HG03066 (cell line): ENCODE results near the gene TMEM39B.
"Not testable (repeated sequence)": the region's sequence is repeated elsewhere in the genome, so short reads cannot be mapped to it uniquely, and the experiment has no call there.

Source experiments
- ATAC-seq: cut with Tn5 transposase; IDR thresholded peaks from one replicate; pipeline ENCODE4 v1.9.1; 2021; ENCODE audit warnings: low read depth; ENCODE audit not compliant: unreplicated experiment

TMEM39B gene

DNA sequence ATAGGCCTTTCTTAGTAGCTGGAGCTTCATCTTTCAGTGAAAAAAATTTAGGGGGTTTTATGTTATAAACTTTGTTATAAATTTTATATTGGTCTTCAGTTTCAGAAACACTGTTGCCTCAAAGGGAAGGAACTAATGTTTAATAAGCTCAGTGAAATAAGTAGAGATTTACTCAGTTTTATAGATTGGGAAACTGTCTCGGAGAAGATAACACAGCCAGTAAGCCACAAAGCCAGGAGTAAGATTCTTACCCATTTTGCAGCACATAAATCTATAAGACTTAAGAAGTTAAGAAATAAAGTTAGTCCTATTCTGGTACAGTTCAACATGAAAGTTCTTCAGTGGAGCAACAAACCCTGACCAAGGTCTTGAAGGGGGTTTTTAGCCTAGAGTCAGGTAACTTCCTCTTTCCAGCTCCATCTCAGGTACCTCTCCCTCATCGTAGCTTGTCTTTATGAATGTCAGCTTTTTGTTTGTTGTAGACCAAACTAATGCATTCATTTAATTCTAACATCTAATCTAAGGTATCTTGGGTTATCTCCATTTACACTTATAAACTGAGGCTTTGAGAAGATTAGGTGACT, 38.4 kb downstream of the TMEM39B start:
- no peak for ATAC-seq

DNA sequence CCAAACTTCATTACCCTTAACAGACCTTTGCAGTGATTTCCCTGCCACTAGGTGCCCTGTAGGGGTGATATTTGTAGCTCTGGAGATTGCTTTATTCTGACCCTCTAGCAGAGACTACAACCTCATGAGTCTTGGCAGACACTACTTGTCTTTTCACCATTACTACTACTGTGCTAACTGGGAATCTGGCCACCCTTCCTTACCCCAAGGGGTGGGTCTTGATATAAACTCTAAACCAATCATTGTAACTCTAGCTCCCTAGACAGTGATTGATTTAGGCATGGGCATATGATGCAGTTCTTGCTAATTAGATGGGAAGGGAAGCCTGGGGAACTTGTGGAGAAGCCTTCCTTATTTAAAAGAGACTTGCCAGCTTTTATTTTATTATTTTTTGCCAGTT, 39.0 kb downstream of the TMEM39B start:
- no peak for ATAC-seq

DNA sequence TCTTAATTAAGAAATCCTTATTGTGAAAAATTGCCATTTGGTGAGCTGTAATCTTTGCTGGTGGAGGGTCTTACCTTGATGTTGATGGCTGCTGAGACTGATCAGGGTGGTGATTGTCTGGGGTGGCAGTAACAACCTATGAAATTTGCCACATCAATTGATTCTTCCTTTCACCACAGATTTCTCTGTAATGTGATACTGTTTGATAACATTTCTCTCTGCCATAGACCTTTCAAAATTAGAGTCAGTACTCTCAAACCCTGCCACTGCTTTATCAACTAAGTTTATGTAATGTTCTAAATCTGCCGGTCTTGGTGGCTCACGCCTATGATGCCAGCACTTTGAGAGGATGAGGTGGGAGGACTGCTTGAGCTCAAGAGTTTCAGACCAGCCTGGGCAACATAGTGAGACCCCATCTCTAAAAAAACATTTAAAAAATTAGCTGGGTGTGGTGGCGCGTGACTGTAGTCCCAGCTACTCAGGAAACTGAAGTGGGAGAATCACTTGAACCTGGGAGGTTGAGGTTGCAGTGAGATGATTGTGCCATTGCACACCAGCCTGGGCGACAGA, 40.2 kb downstream of the TMEM39B start:
- no peak for ATAC-seq

DNA sequence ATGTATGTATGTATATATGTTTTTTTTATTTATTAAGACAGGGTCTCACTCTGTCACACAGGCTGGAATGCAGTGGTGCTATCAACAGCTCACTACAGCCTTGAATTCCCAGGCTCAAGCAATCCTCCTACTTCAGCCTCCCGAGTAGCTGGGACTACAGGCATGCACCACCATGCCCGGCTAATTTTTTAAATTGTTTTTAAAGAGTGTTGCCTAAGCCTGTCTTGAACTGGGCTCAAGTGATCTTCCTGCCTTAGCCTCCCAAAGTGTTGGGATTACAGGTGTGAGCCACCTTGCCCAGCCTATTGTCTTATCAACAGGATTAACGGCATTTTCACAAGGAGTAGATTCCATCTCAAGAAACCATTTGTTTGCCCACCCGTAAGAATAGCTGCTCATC, 40.7 kb downstream of the TMEM39B start:
- not testable (repeated sequence) for ATAC-seq

DNA sequence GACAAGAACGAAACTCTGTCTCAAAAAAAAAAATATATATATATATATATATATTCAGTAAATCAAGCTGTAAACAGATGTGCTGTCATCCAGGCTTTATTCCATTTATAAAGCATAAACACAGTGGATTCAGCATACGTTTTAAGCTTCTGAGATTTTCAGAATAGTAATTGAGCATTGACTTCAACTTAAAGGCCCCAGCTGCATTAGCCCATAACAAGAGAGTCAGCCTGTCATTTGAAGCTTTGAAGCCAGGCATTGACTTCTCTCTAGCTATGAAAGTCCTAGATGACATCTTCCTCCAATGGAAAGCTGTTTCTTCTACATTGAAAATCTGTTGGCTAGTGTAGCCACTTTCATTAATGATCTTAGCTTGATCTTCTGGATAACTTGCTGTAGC, 41.7 kb downstream of the TMEM39B start:
- ATAC-seq, result no peak

DNA sequence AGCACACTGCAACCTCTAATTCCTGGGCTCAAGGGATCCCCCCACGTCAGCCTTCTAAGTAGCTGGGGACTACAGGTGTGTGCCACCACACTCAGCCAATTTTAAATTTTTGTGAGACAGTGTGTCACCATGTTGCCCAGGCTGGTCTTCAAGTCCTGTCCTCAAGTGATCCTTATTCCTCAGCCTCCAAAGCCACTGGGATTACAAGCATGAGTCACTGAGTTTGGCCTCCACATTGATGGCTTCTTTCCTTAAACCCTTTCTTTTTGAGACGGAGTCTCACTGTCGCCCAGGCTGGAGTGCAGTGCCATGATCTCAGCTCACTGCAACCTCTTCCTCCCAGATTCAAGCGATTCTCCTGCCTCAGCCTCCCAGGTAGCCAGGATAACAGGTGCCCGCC, 42.8 kb downstream of the TMEM39B start:
- ATAC-seq, result no peak

DNA sequence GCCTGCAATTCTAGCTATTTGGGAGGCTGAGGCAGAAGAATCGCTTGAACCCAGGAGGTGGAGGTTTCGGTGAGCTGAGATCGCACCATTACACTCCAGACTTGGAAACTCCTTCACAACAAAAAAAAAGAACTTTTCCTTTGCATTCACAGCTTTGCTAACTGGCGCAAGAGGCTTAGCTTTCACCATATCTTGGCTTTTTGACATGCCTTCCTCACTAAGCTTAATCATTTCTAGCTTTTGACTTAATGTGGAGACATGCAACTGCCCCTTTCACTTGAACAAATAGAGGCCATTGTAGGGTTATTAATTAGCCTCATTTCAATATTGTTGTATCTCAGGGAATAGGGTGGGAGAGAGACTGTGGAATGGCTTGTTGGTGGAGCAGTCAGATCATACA, 43.8 kb downstream of the TMEM39B start:
- no peak for ATAC-seq

DNA sequence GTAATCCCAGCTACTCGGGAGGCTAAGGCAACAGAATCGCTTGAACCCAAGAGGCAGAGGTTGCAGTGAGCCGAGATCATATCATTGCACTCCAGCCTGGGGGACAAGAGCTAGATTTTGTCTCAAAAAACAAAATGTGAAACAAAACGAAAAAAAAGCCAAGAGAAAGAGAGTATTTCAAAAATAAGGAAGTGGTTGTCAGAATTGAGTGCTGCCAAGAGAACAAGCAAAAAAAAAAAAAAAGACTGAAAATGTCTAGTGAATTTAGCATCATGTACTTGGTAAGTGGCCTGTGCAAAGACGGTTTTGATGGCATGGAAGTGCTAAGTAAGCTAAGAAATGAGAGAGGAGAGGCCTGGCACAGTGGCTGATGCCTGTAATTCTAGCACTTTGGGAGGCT, 49.4 kb downstream of the TMEM39B start:
- ATAC-seq, result no peak

DNA sequence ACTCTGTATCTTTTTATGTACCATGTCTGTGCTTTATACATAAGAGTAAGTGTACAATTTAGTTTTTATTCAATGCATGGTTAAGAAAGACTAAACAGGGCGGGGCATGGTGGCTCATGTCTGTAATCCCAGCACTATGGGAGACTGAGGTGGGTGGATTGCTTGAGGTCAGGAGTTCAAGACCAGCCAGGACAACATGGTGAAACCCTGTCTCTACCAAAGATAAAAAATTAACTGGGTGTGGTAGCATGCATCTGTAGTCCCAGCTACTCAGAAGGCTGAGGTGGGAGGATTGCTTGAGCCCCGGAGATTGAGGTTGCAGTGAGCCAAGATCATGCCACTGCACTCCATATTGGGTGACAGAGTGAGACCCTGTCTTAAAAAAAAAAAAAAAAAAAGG, 50.6 kb downstream of the TMEM39B start:
- ATAC-seq, result not testable (repeated sequence)

DNA sequence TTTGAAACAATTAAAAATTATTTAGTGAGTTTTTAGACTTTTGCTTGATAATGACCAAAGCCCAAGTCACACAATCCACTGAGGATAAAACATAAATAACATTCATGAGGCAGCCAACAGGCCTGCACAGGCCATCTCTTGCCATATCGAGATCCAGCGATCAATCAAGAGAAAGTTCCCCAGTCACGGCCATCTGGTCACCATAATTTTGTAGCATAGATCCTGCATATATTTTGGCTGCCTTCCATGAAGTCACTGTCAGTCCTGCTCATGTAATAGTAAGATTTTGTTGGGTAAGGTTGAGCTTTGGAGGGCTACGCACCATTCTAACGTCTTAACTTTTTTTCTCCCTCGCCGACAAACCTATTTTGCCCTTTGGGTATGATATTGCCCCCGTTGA, 52.6 kb downstream of the TMEM39B start:
- no peak for ATAC-seq

DNA sequence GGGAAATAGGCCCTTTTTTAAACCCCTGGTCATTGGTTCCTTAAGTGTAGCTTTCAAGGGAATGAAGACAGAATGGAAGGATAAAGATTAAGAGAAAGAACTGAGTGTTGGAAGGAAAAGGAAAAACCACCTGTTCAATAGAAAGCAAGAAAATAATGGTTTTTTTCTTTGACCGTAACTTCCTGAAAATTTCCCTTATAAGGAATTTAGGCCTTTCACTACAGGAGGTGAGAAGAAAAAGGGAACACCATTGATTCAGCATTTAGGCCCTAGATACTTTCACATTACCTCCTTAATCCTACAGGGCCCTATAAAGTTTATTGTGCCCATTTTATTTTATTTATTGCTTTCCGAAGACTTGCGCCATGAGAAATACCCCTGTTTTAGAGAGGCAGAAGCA, 54.0 kb downstream of the TMEM39B start:
- no peak for ATAC-seq

DNA sequence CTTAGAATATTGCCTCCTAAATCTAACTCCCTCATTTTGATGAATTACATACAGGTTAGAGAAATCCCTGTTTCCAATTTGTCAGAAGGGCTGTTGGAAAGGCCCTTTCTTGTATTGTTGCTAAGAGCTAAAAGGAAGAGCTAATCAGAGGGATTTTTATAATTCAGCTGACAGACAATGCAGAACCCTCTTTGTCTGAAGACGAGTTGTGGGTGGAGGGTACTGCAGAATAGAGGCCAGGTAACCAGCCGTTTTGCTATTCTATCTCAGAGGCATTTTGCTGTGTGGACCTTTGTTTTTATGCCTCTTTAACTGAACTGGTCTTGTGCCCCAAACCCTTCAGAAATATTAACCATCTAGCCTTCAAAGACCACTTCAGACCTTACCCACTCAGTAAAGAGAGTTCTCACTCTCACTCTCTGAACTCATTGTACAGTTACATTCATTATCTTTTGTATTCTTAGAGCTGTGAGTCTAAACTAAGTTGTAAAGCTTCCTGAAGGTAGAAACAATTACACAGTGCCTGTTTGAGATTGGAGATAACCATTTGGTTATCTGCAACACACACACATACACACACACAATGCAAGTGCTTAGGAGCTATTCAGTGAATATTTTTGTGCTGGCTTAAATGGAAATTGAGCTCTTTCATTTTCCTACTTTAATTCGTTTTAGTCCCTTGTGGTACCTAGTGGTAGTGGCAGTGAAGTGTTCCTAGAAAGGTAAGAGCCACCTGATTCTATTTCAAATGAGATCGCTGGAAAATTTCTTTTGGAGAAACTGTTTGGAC, 54.9 kb downstream of the TMEM39B start:
- no peak for ATAC-seq

DNA sequence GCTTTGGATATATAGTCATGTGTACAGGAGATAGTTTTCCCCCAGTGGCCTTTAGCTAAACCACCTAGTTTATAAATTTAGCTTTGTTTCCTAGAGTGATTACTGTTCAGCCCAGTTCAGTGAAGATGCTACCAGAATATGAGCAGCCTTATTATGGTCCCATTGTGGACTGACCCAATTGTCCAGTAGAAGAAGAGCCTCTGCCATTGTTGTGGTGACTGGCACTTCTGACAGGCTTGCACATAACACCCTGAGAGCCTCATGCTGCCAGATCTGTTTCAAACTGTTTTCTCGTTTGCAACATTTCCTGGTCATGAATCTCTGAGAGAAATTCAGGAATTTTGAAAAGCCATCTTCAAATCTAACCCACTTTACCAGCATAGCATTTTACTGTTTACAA, 55.7 kb downstream of the TMEM39B start:
- no peak for ATAC-seq

DNA sequence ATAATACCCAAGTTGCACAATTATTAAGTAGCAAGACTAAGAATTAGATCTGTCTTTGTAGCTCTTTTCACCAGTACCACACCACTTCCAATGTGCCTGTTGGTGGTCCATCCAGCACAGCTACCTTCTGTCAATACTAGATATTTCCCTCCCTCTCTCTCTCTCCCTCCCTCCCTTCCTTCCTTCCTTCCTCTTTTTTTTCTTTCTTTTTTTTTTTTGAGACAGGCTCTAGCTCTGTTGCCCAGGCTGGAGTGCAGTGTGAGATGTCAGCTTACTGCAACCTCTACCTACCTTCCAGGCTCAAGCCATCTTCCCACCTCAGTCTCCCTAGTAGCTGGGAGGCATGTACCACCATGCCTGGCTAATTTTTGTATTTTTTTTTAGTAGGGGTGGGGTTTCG, 56.2 kb downstream of the TMEM39B start:
- ATAC-seq, result no peak

DNA sequence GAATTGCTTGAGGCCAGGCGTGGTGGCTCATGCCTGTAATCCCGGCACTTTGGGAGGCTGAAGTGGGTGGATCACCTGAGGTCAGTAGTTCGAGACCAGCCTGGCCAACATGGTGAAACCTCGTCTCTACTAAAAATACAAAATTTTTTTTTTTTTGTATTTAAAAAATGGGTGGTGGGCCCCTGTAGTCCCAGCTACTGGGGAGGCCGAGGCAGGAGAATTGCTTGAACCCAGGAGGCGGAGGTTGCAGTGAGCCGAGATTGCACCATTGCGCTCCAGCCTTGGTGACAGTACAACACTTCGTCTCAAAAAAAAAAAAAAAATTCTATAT, 61.2 kb downstream of the TMEM39B start:
- ATAC-seq, result not testable (repeated sequence)

DNA sequence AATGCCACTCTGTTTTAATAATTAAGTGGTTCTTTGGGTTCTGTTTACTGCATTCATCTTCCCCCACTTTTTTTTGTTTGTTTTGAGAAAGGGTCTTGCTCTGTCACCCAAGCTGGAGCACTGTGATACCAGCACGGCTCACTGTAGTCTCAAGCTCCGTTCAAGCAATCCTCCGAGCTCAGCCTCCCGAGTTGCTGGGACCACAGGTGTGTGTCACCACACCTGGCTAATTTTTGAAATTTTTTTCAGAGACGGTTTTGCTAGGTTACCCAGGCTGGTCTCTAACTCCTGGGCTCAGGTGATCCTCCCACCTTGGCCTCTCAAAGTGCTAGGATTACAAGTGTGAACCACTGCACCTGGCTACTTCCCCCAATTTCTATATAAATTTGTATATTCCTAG, 64.4 kb downstream of the TMEM39B start:
- no peak for ATAC-seq

DNA sequence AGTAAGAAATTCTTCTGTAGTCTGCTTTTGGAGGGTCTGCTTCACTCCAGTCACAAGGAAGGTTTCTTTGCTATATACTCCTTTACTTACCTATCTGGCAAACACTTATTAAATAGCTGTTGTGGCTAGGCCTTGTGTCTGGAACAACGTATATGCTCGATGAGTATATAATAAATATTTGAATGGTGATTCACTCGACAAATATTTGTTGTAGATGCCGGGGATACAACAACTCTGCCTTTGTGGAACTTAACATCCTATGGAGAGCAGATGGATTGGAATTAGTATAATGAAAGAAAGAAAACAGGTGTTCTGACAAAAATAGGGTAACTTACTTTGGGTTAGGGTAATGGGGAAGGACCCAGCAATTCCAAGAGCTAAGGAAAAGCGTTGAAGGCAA, 66.2 kb downstream of the TMEM39B start:
- ATAC-seq, result no peak

DNA sequence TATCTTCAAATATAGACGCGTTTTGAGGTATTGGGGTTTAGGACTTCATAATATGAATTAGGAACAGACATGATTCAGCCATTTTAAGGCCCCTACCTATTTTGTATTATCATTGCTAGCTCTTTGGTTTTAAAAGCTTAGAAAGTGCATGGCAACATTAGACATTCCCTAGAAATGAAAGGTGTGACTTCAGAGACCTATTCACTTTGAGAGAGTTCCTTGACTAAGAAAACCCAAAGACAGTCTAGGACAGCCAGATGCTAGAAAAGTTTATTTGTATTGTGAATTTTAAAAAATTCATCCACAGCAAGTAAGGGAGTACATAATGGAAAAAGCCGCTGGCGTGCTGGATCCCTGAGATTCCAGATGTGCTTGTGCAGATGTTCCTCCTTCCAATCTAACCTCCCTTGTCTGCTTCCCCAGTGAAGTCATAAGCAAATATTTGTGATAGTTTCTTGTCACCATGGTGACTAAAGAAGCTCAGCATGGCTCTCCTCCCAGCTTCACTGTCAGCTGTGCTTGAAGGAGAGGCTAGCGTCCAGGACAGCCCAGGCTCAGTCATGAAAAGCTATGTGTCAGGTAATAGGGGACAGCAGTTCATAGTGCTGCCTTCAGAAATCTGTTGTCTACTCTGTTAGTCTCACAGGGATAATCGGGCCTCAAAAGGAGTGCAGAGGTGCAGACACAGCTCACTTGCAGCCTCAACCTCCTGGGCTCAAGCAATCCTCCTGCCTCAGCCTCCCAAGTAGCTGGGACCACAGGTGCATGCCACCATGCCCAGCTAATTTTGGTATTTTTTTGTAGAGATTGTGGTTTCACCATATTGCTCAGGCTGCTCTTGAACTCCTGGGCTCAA, 69.9 kb downstream of the TMEM39B start:
- ATAC-seq, result no peak

DNA sequence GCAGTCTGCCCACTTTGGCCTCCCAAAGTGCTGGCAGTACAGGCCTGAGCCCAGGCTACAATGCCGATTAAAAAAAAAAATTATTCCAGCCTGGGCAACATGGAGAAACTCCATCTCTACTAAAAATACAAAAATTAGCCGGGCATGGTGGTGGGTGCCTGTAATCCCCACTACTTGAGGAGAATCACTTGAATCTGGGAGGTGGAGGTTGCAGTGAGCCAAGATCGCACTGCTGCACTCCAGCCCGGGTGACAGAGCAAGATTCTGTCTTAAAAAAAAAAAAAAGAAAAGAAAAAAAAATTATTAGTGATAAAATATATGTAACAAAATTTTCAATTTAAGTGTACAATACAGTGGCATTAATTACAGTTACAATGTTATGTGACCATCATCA, 70.6 kb downstream of the TMEM39B start:
- ATAC-seq, result not testable (repeated sequence)

DNA sequence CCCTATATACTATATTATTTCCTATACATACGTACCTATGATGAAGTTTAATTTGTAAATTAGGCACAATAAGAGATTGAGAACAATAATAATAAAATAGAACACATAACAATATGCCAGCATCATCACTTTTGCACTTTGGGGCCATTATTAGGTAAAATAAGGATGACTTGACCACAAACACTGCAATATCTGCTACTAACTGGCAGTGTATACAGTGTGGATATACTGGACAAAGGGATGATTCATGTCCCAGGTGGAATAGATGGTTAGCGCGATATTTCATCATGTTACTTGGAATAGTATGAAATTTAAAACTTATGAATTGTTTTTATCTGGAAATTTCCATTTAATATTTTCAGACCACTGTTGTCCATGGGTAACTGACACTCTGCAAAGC, 71.3 kb downstream of the TMEM39B start:
- no peak for ATAC-seq

DNA sequence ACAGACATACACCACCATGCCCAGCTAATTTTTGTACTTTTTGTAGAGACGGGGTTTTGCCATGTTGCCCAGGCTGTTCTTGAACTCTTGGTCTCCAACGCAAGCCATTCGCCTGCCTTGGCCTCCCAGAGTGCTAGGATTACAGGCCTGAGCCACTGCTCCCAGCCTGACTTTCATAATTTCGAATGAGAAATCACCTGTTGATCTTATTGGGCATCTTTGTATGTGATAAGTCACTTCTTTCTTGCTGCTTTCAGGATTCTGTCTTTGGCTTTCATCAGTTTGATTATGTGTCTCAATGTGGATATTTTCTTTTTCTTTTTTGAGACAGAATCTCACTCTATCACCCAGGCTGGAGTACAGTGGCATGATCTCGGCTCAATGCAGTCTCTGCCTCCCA, 75.1 kb downstream of the TMEM39B start:
- ATAC-seq, result not testable (repeated sequence)
